Prostate gland (tissue), 2 donors: ENCODE results near the gene CHAC2. TPM values are rescaled to one million over a fixed set of nuclear protein-coding genes. Genes with fewer than 3 reads are reported as not detected.

Experiments
- DNase-seq: peaks from one replicate; pipeline ENCODE4 v3.0.0-alpha.2; 2019; ENCODE audit warnings: low spot score
- H3K27ac ChIP-seq, 2 donors: fragments of 200-600 bp; sonication (generic); 2 replicates each; pipeline ENCODE4 v1.5.1; 2017 to 2019
- H3K27me3 ChIP-seq: fragments of 200-600 bp; sonication (generic); replicated peaks from 2 replicates; pipeline ENCODE4 v1.5.1; 2019; ENCODE audit not compliant: insufficient read depth
- H3K36me3 ChIP-seq, 2 donors: fragments of 200-600 bp; sonication (generic); 1 replicate in 1 of 2; 2 replicates in 1 of 2; pipeline versions ENCODE4 v1.5.1 to v1.8.1; 2017 to 2019
- H3K4me1 ChIP-seq: fragments of 200-600 bp; sonication (generic); replicated peaks from 2 replicates; pipeline ENCODE4 v1.5.1; 2019
- H3K4me3 ChIP-seq, 2 donors: fragments of 200-600 bp; sonication (generic); 2 replicates each; pipeline ENCODE4 v1.5.1; 2017 to 2019
- H3K9me3 ChIP-seq: fragments of 200-600 bp; sonication (generic); 2 replicates; pipeline ENCODE4 v1.5.1; 2017
- CTCF ChIP-seq, 4 experiments: fragments of 200-600 bp in 2 of 4; fragments of 450-650 bp in 2 of 4; sonication (generic) in 2 of 4; IDR thresholded peaks; 1 replicate in 3 of 4; 2 replicates in 1 of 4; pipeline ENCODE4 v1.5.1; 2016 to 2019; ENCODE audit warnings: antibody characterized with exemption in 4 of 4, mild to moderate bottlenecking in 2 of 4, moderate library complexity in 2 of 4
- POLR2A ChIP-seq: fragments of 450-650 bp; IDR thresholded peaks from one replicate; pipeline ENCODE4 v1.6.1; 2016; ENCODE audit warnings: antibody characterized with exemption, mild to moderate bottlenecking
- POLR2AphosphoS5 ChIP-seq: sonication (generic); formaldehyde crosslinking; IDR thresholded peaks from one replicate; pipeline ENCODE4 v1.6.1; 2017; ENCODE audit warnings: antibody characterized with exemption
- WGBS: methylation state at CpG from one replicate; pipeline ENCODE4 v1.1.5; 2018; 5-methylcytosine and 5-hydroxymethylcytosine counted together
- intact Hi-C: fragments of 100-400 bp; cut with DNase I; formaldehyde crosslinking; loops from one replicate; pipeline ENCODE4 v1.14.2; 2022
- total RNA-seq, 2 donors: library from RNA; depleted of rRNA; stranded (reverse); fragments of >200 nt; gene quantifications; one replicate each; pipeline ENCODE4 v1.1.0, GENCODE V29; 2016

The CHAC2 gene
- total RNA-seq, 2 donors from 2014 or later: 1.4 to 3.0 TPM

- Histone ChIP-seq H3K4me3 (no peak overlapping the region), H3K27ac (no peak overlapping the region), H3K36me3 (no peaks in the 10 kb centered on the region), H3K4me1 (no peaks in the 10 kb centered on the region), H3K27me3 (no peaks in the 10 kb centered on the region), H3K9me3 (no peaks in the 10 kb centered on the region)
- intact Hi-C loops: no loop called here
- no peak for DNase-seq
- TF ChIP-seq POLR2A: no peak
- WGBS: 23% methylated on average over 4 of the region's 4 CpGs
These were observed 17.4 kb upstream of the CHAC2 start for GRCh38 chr2:53750041-53750768.

GRCh38 chr2:53751728-53752127 is 15.9 kb upstream of the CHAC2 start:
- intact Hi-C loops: no loop called here
- H3K9me3 ChIP-seq: no peaks in the 10 kb centered on the region
- H3K27ac ChIP-seq: no peak overlapping the region
- H3K27me3 ChIP-seq: no peaks in the 10 kb centered on the region
- no peak for DNase-seq
- WGBS: 63% methylated on average over 1 of the region's 1 CpG
- no peak overlapping the region for H3K4me3 ChIP-seq
- no peaks in the 10 kb centered on the region for H3K4me1 ChIP-seq
- H3K36me3 ChIP-seq: no peaks in the 10 kb centered on the region
- TF ChIP-seq POLR2AphosphoS5 (no peak), CTCF (IDR thresholded peaks at IDR 0.05) (no peak), POLR2A (no peak)

GRCh38 chr2:53752385-53752784 is 15.2 kb upstream of the CHAC2 start:
- Histone ChIP-seq H3K36me3 (no peaks in the 10 kb centered on the region), H3K9me3 (no peaks in the 10 kb centered on the region), H3K4me1 (no peaks in the 10 kb centered on the region), H3K4me3 (no peak overlapping the region), H3K27me3 (no peaks in the 10 kb centered on the region), H3K27ac (no peak overlapping the region)
- intact Hi-C loops: no loop called here
- no peak for DNase-seq
- 53% methylated on average over 4 of the region's 4 CpGs for WGBS
- TF ChIP-seq CTCF (IDR thresholded peaks at IDR 0.05) (no peak), POLR2A (no peak), POLR2AphosphoS5 (no peak)

GRCh38 chr2:53753041-53753440 is 14.6 kb upstream of the CHAC2 start:
- Histone ChIP-seq H3K4me3 (no peak overlapping the region), H3K27me3 (no peaks in the 10 kb centered on the region), H3K36me3 (no peaks in the 10 kb centered on the region), H3K9me3 (no peaks in the 10 kb centered on the region), H3K27ac (no peak overlapping the region), H3K4me1 (no peaks in the 10 kb centered on the region)
- DNase-seq: no peak
- intact Hi-C loops: no loop called here
- TF ChIP-seq CTCF (IDR thresholded peaks at IDR 0.05): no peak
- TF ChIP-seq POLR2AphosphoS5: no peak
- TF ChIP-seq POLR2A: no peak

- H3K4me1 ChIP-seq: no peaks in the 10 kb centered on the region
- H3K27me3 ChIP-seq: no peaks in the 10 kb centered on the region
- H3K36me3 ChIP-seq: no peaks in the 10 kb centered on the region
- H3K27ac ChIP-seq: no peak overlapping the region
- H3K4me3 ChIP-seq: no peak overlapping the region
- no peak for TF ChIP-seq CTCF (IDR thresholded peaks at IDR 0.05)
- no peak for TF ChIP-seq POLR2A
- TF ChIP-seq POLR2AphosphoS5: no peak
- H3K9me3 ChIP-seq: no peaks in the 10 kb centered on the region
- peak; percentile 21 for DNase-seq
- intact Hi-C loops: no loop called here
- 53% methylated on average over 2 of the region's 2 CpGs for WGBS
These were observed 12.5 kb upstream of the CHAC2 start for GRCh38 chr2:53755121-53755520.
